Neuronal stem cell (in vitro differentiated cells): ENCODE data around the gene MAST3.

Experiments used
- DNase-seq: peaks from one replicate; pipeline ENCODE4 v3.0.0-alpha.2; 2013; ENCODE audit warnings: low spot score
- H2AFZ ChIP-seq: one replicate; pipeline ENCODE4 v1.6.1; 2013; ENCODE audit warnings: mild to moderate bottlenecking, low read length, inconsistent platforms
- H2AK5ac ChIP-seq: 2 replicates; pipeline ENCODE4 v1.6.1; 2013; ENCODE audit warnings: low read depth, mild to moderate bottlenecking, inconsistent platforms, low read length, moderate library complexity, mixed read lengths
- H2BK120ac ChIP-seq: 2 replicates; pipeline ENCODE4 v1.6.1; 2013; ENCODE audit warnings: low read depth, mild to moderate bottlenecking, inconsistent platforms, low read length, moderate library complexity, mixed read lengths
- H2BK12ac ChIP-seq: one replicate; pipeline ENCODE4 v1.6.1; 2013; ENCODE audit warnings: low read length, inconsistent platforms
- H2BK15ac ChIP-seq: 2 replicates; pipeline ENCODE4 v1.6.1; 2013; ENCODE audit warnings: mild to moderate bottlenecking, low read length, inconsistent platforms, mixed read lengths
- H2BK5ac ChIP-seq: one replicate; pipeline ENCODE4 v1.6.1; 2013; ENCODE audit warnings: inconsistent platforms, mild to moderate bottlenecking, low read length, moderate library complexity
- H3K14ac ChIP-seq: one replicate; pipeline ENCODE4 v1.6.1; 2013; ENCODE audit warnings: low read length, inconsistent platforms
- H3K18ac ChIP-seq: 2 replicates; pipeline ENCODE4 v1.6.1; 2013; ENCODE audit warnings: low read length, inconsistent platforms
- H3K23ac ChIP-seq: 2 replicates; pipeline ENCODE4 v1.6.1; 2013; ENCODE audit warnings: low read depth, mild to moderate bottlenecking, mixed read lengths, low read length, inconsistent platforms; ENCODE audit not compliant: poor library complexity
- H3K27ac ChIP-seq: replicated peaks from 3 replicates; pipeline ENCODE4 v1.5.1; 2013; ENCODE audit warnings: low read length, inconsistent platforms
- H3K27me3 ChIP-seq, 3 experiments: 2 replicates each; pipeline ENCODE4 v1.6.1; 2013; ENCODE audit warnings: low read length in 3 of 3, mild to moderate bottlenecking in 2 of 3, inconsistent platforms in 1 of 3, low read depth in 1 of 3, mixed read lengths in 1 of 3, moderate library complexity in 1 of 3; ENCODE audit not compliant: control insufficient read depth in 3 of 3, insufficient read depth in 3 of 3
- H3K36me3 ChIP-seq, 2 donors: replicated peaks in 1 of 2; 2 replicates each; pipeline ENCODE4 v1.6.1; 2013; ENCODE audit warnings: low read length in 2 of 2; ENCODE audit not compliant: control insufficient read depth in 2 of 2, insufficient read depth in 2 of 2
- H3K4ac ChIP-seq: 2 replicates; pipeline ENCODE4 v1.6.1; 2013; ENCODE audit warnings: inconsistent platforms, mild to moderate bottlenecking, low read length, moderate library complexity
- H3K4me1 ChIP-seq, 2 donors: 1 replicate in 1 of 2; 2 replicates in 1 of 2; pipeline ENCODE4 v1.6.1; 2013; ENCODE audit warnings: low read length in 2 of 2, low read depth in 1 of 2; ENCODE audit not compliant: control insufficient read depth in 2 of 2, insufficient read depth in 1 of 2
- H3K4me2 ChIP-seq: one replicate; pipeline ENCODE4 v1.6.1; 2013; ENCODE audit warnings: mild to moderate bottlenecking, low read length, inconsistent platforms; ENCODE audit not compliant: insufficient read depth, poor library complexity, severe bottlenecking
- H3K4me3 ChIP-seq, 2 donors: 2 replicates each; pipeline ENCODE4 v1.5.1; 2013; ENCODE audit warnings: low read length in 2 of 2, mild to moderate bottlenecking in 2 of 2, inconsistent platforms in 1 of 2, moderate library complexity in 1 of 2
- H3K79me1 ChIP-seq: one replicate; pipeline ENCODE4 v1.6.1; 2013; ENCODE audit warnings: low read depth, mild to moderate bottlenecking, inconsistent platforms, low read length, moderate library complexity
- H3K9ac ChIP-seq: one replicate; pipeline ENCODE4 v1.6.1; 2013; ENCODE audit warnings: mild to moderate bottlenecking, low read depth, low read length, inconsistent platforms; ENCODE audit not compliant: poor library complexity
- H3K9me3 ChIP-seq, 2 donors: replicated peaks in 1 of 2; 2 replicates each; pipeline versions ENCODE3 to v1.6.1; 2013; ENCODE audit warnings: low read length in 2 of 2, mild to moderate bottlenecking in 2 of 2, inconsistent platforms in 1 of 2, low read depth in 1 of 2, mixed read lengths in 1 of 2, moderate library complexity in 1 of 2; ENCODE audit not compliant: control insufficient read depth in 2 of 2, insufficient read depth in 1 of 2
- H4K8ac ChIP-seq: one replicate; pipeline ENCODE4 v1.6.1; 2013; ENCODE audit warnings: low read depth, mild to moderate bottlenecking, inconsistent platforms, low read length, moderate library complexity
- H4K91ac ChIP-seq: one replicate; pipeline ENCODE4 v1.6.1; 2013; ENCODE audit warnings: low read length, low read depth, mild to moderate bottlenecking, inconsistent platforms; ENCODE audit not compliant: poor library complexity
- WGBS, 2 donors: extraction: QIAGEN DNeasy Blood & Tissue Kit; methylation state at CpG; one replicate each; pipeline ENCODE4 v1.1.7; 2013; ENCODE audit warnings: missing lambda C conversion rate in 2 of 2, mixed read lengths in 1 of 2; ENCODE audit not compliant: insufficient read length in 2 of 2, insufficient replicate concordance in 1 of 2; ENCODE audit errors: extremely low coverage in 2 of 2; 5-methylcytosine and 5-hydroxymethylcytosine counted together

Gene MAST3

DNA sequence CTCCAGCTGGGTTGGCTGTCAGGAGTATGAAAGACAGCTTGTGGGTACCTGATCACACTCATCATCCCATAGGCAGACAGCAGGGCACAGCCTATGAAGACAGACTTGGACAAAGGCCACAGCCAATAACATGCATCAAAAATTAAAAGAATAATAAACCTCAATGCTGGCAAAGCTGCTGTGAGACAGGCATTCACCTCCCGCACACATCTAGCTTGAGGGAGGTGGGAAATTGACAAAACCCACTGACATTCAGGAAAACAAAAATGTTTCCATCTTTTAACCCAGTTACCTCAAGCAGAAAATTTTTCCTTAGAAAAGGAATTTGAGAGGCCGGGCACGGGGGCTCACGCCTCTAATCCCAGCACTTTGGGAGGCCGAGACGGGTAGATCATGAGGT, 25.2 kb upstream of the MAST3 start:
- H3K23ac ChIP-seq = peak overlapping the region; percentile 83
- H4K8ac ChIP-seq = no peak overlapping the region
- no peak overlapping the region for H3K14ac ChIP-seq
- no peak overlapping the region for H3K18ac ChIP-seq
- H3K9me3 ChIP-seq = no peaks in the 10 kb centered on the region
- no peak overlapping the region for H3K4ac ChIP-seq
- H3K27me3 ChIP-seq = peaks cover 0 to 8% (median 0%) of the 10 kb centered on the region in 3 experiments
- peak overlapping the region in 1 of 2 donors; percentile 64 for H3K4me3 ChIP-seq
- no peak overlapping the region for H3K9ac ChIP-seq
- no peak overlapping the region for H2BK120ac ChIP-seq
- no CpG with 5 or more reads among the region's 6 CpGs for WGBS, 2 donors
- H3K79me1 ChIP-seq = peaks cover 1% of the 10 kb centered on the region
- H2AK5ac ChIP-seq = no peak overlapping the region
- no peak overlapping the region for H4K91ac ChIP-seq
- no peak overlapping the region for H2AFZ ChIP-seq
- H3K4me1 ChIP-seq = no peaks in the 10 kb centered on the region
- no peak overlapping the region for H2BK12ac ChIP-seq
- H2BK15ac ChIP-seq = no peak overlapping the region
- no peak overlapping the region for H2BK5ac ChIP-seq
- DNase-seq = no peak
- no peak overlapping the region for H3K4me2 ChIP-seq
- H3K36me3 ChIP-seq = no peaks in the 10 kb centered on the region
- H3K27ac ChIP-seq = no peak overlapping the region

DNA sequence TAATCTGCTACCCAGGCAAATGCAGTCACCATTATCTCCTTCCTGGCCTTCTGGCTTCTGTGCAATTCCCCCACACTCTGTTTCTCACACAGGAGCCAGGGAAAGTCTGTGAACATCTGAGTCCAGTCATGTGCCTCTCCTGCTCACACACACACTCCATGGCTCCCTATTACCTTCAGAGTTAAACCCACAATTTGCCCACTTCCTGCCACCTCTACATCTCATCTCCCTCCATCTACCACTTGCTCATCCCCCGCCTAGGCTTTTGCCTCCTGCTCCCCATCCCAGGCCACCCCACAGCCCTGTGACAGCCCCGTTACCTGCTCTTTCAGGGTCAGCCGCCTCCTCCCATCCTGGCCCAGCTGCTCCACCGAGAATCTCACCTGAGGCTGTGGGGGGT, 24.4 kb upstream of the MAST3 start:
- H3K9me3 ChIP-seq = no peaks in the 10 kb centered on the region
- H2BK120ac ChIP-seq = no peak overlapping the region
- H4K91ac ChIP-seq = no peak overlapping the region
- H3K18ac ChIP-seq = no peak overlapping the region
- no peaks in the 10 kb centered on the region for H3K4me1 ChIP-seq
- H3K14ac ChIP-seq = no peak overlapping the region
- no peak overlapping the region for H3K4me3 ChIP-seq
- peaks cover 1% of the 10 kb centered on the region for H3K79me1 ChIP-seq
- no peaks in the 10 kb centered on the region for H3K36me3 ChIP-seq
- no peak overlapping the region for H2BK12ac ChIP-seq
- H2AFZ ChIP-seq = no peak overlapping the region
- peaks cover 0 to 8% (median 0%) of the 10 kb centered on the region in 3 experiments for H3K27me3 ChIP-seq
- H3K9ac ChIP-seq = no peak overlapping the region
- H2BK15ac ChIP-seq = no peak overlapping the region
- no peak overlapping the region for H3K23ac ChIP-seq
- H4K8ac ChIP-seq = no peak overlapping the region
- H2AK5ac ChIP-seq = no peak overlapping the region
- H3K4me2 ChIP-seq = no peak overlapping the region
- no peak overlapping the region for H2BK5ac ChIP-seq
- no peak for DNase-seq
- H3K27ac ChIP-seq = no peak overlapping the region
- no peak overlapping the region for H3K4ac ChIP-seq
- no CpG with 5 or more reads among the region's 4 CpGs for WGBS, 2 donors

DNA sequence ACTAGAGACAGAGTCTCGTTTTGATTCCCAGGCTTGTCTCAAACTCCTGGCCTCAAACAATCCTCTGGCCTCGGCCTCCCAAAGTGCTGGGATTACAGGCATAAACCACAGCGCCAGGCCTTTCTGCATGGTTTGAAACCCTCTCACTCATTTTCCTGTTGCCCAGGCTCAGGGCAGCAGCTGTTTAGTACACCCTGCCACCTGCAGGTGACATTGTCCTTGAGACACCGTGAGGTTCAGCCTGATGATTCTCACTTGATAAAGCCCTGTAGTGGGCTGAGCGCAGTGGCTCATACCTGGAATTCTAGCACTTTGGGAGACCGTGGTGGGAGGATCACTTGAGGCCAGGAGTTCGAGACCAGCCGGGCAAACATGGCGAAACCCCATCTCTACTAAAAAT, 23.4 kb upstream of the MAST3 start:
- no peak overlapping the region for H3K9ac ChIP-seq
- no peaks in the 10 kb centered on the region for H3K4me1 ChIP-seq
- no CpG with 5 or more reads among the region's 9 CpGs for WGBS, 2 donors
- no peak overlapping the region for H2BK12ac ChIP-seq
- no peak overlapping the region for H4K8ac ChIP-seq
- H2BK15ac ChIP-seq = no peak overlapping the region
- H3K23ac ChIP-seq = no peak overlapping the region
- H3K79me1 ChIP-seq = peaks cover 1% of the 10 kb centered on the region
- H3K4me3 ChIP-seq = no peak overlapping the region
- no peaks in the 10 kb centered on the region for H3K9me3 ChIP-seq
- H3K36me3 ChIP-seq = no peaks in the 10 kb centered on the region
- no peak overlapping the region for H3K18ac ChIP-seq
- H2BK120ac ChIP-seq = no peak overlapping the region
- no peak overlapping the region for H3K27ac ChIP-seq
- H3K27me3 ChIP-seq = peaks cover 0 to 4% (median 0%) of the 10 kb centered on the region in 3 experiments
- no peak overlapping the region for H3K4ac ChIP-seq
- H4K91ac ChIP-seq = no peak overlapping the region
- H3K4me2 ChIP-seq = no peak overlapping the region
- H2AFZ ChIP-seq = no peak overlapping the region
- no peak overlapping the region for H2BK5ac ChIP-seq
- no peak overlapping the region for H3K14ac ChIP-seq
- DNase-seq = no peak
- no peak overlapping the region for H2AK5ac ChIP-seq

DNA sequence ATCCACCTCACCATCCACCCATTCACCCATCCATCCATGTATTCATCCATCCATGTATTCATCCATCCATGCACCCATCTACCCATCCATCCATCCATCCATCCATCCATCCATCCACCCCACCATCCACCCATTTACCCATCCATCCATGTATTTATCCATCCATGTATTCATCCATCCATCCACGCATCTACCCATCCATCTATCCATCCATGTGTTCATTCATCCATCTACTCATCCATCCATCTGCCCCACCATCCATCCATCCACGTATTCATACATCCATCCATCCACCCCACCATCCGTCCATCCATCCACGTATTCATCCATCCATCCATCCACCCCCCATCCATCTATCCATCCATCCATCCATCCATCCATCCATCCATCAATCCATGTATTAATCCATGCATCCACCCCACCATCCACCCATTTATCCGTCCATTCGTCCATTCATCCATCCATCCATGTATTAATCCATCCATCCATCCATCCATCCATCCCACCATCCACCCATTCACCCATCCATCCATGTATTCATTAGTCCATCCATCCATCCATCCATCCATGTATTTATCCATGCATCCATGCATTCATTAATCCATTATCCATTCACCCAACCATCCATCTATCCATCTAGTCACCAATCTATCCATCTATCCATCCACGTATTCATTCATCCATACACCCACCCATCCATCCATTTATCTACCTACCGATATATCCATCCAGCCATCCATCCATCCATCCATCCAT, 13.5 kb upstream of the MAST3 start:
- Histone ChIP-seq H3K9ac (no peak overlapping the region), H3K4me2 (no peak overlapping the region), H3K79me1 (no peaks in the 10 kb centered on the region), H2BK120ac (no peak overlapping the region), H3K4me1 (no peaks in the 10 kb centered on the region), H2BK15ac (no peak overlapping the region), H3K4ac (no peak overlapping the region), H2BK5ac (no peak overlapping the region), H3K27me3 (peaks cover 0 to 3% (median 0%) of the 10 kb centered on the region in 3 experiments), H4K91ac (no peak overlapping the region), H3K9me3 (peaks cover 0 to 3% of the 10 kb centered on the region in 2 donors), H3K4me3 (no peak overlapping the region), H4K8ac (no peak overlapping the region), H3K23ac (no peak overlapping the region), H3K36me3 (no peaks in the 10 kb centered on the region), H3K27ac (no peak overlapping the region), H3K18ac (no peak overlapping the region), H2BK12ac (no peak overlapping the region), H3K14ac (no peak overlapping the region), H2AK5ac (no peak overlapping the region), H2AFZ (no peak overlapping the region)
- no peak for DNase-seq
- 100% methylated on average over 2 to 5 of the region's 8 CpGs for WGBS, 2 donors
